K562 (cell line): ENCODE measurements around the gene MAGIX. TPM values are rescaled to one million over a fixed set of nuclear protein-coding genes. Genes with fewer than 3 reads are reported as not detected.

ENCODE experiments used
- ATAC-seq: fragments of 200-7000 bp; cut with Tn5 transposase; 3 replicates; pipeline ENCODE4 v1.9.1; 2020; ENCODE audit warnings: moderate library complexity
- BruUV-seq: library from RNA; stranded (reverse); fragments of 400-500 nt; replicated peaks from 2 replicates; lab custom pipeline; 2021; lab: Mats Ljungman, UMichigan
- CTCF ChIA-PET: fragments of 300-600 bp; formaldehyde crosslinking; extraction: SDS; loops from one replicate; lab custom pipeline; 2021; ENCODE audit warnings: low intra/inter-chr PET ratio; lab: Yijun Ruan, JAX
- POLR2A ChIA-PET: fragments of 300-600, 350-650 bp; sonication (Branson Sonifier 250); formaldehyde crosslinking; extraction: SDS; loops from one replicate; lab custom pipeline; 2021; ENCODE audit warnings: antibody characterized with exemption, inconsistent platforms; lab: Yijun Ruan, JAX
- DNase-seq, 4 experiments: peaks; one replicate each; pipeline versions ENCODE4 v3.0.0 to v3.0.0-alpha.2; 2011 to 2018; ENCODE audit warnings: low spot score in 3 of 4, mixed read lengths in 3 of 4; ENCODE audit errors: extremely low read depth in 1 of 4
- FAIRE-seq: peaks from 2 replicates; lab custom pipeline; 2011; peaks lifted over from hg19 to GRCh38; lab: Jason Lieb, UNC
- H2AFZ ChIP-seq: 2 replicates; pipeline ENCODE4 v1.6.0; 2011; ENCODE audit warnings: low read depth, low read length, control low read depth, inconsistent platforms
- H3K27ac ChIP-seq: fragments of 200-600 bp; 3 replicates; pipeline ENCODE4 v1.8.0; 2011; ENCODE audit warnings: low read depth, mild to moderate bottlenecking, control low read depth, inconsistent platforms, low read length, moderate library complexity, mixed read lengths; ENCODE audit errors: extremely low read depth
- H3K27me3 ChIP-seq, 2 experiments: fragments of 300-600 bp in 1 of 2; 2 replicates in 1 of 2; 3 replicates in 1 of 2; pipeline versions ENCODE4 v1.6.0 to v1.8.0; 2011; ENCODE audit warnings: inconsistent platforms in 2 of 2, low read length in 2 of 2, mild to moderate bottlenecking in 1 of 2, mixed read lengths in 1 of 2, moderate library complexity in 1 of 2; ENCODE audit not compliant: control insufficient read depth in 2 of 2, insufficient read depth in 2 of 2
- H3K36me3 ChIP-seq: fragments of 300-600 bp; 3 replicates; pipeline ENCODE4 v1.8.0; 2011; ENCODE audit warnings: mild to moderate bottlenecking, low read length, inconsistent platforms; ENCODE audit not compliant: control insufficient read depth, insufficient read depth
- H3K4me1 ChIP-seq, 2 experiments: fragments of 200-600 bp in 1 of 2; replicated peaks in 1 of 2; 2 replicates in 1 of 2; 3 replicates in 1 of 2; pipeline versions ENCODE4 v1.5.1 to v1.8.0; 2011; ENCODE audit warnings: inconsistent platforms in 2 of 2, low read length in 2 of 2, mild to moderate bottlenecking in 1 of 2, mixed read lengths in 1 of 2, moderate library complexity in 1 of 2; ENCODE audit not compliant: control insufficient read depth in 2 of 2, insufficient read depth in 2 of 2
- H3K4me2 ChIP-seq: 2 replicates; pipeline ENCODE4 v1.6.1; 2011; ENCODE audit warnings: low read length, control low read depth, inconsistent platforms, mixed read lengths; ENCODE audit not compliant: insufficient read depth
- H3K4me3 ChIP-seq: fragments of 200-600 bp; sonication (generic), shearing (Covaris generic); 2 replicates; pipeline ENCODE4 v1.5.1; 2016; ENCODE audit warnings: control low read depth, inconsistent platforms
- H3K79me2 ChIP-seq: fragments of 200-600 bp; 3 replicates; pipeline ENCODE4 v1.8.0; 2011; ENCODE audit warnings: low read length, inconsistent platforms; ENCODE audit not compliant: control insufficient read depth, insufficient read depth
- H3K9ac ChIP-seq, 2 experiments: 2 replicates each; pipeline versions ENCODE4 v1.6.0 to v1.6.1; 2011; ENCODE audit warnings: low read depth in 2 of 2, low read length in 2 of 2, control low read depth in 1 of 2, inconsistent platforms in 1 of 2, mild to moderate bottlenecking in 1 of 2, mixed read lengths in 1 of 2; ENCODE audit not compliant: insufficient read depth in 1 of 2
- H3K9me1 ChIP-seq: one replicate; pipeline ENCODE4 v1.6.0; 2011; ENCODE audit warnings: inconsistent platforms, mild to moderate bottlenecking, low read length, moderate library complexity; ENCODE audit not compliant: control insufficient read depth, insufficient read depth
- H3K9me3 ChIP-seq: replicated peaks from 2 replicates; pipeline ENCODE4 v1.5.1; 2011; ENCODE audit warnings: low read depth, low read length, inconsistent platforms; ENCODE audit not compliant: control insufficient read depth, insufficient read depth
- H4K20me1 ChIP-seq: replicated peaks from 2 replicates; pipeline ENCODE4 v1.6.1; 2011; ENCODE audit warnings: low read length, inconsistent platforms, mixed read lengths; ENCODE audit not compliant: control insufficient read depth, insufficient read depth
- AFF1 ChIP-seq, 2 experiments: fragments of 450-650 bp; IDR thresholded peaks; 2 replicates each; pipeline ENCODE4 v1.6.1; 2018; ENCODE audit warnings: mild to moderate bottlenecking in 2 of 2, low read depth in 1 of 2; ENCODE audit not compliant: partially characterized antibody in 2 of 2
- ETS1 ChIP-seq: conservative IDR thresholded peaks from 2 replicates; pipeline ENCODE4 v1.6.1; 2011; ENCODE audit warnings: low read depth, mild to moderate bottlenecking, low read length; ENCODE audit not compliant: control insufficient read depth
- PRPF4 ChIP-seq: fragments of 200-400 bp; formaldehyde crosslinking; IDR thresholded peaks from one replicate; pipeline ENCODE4 v1.6.1; 2017; ENCODE audit warnings: low read length, low read depth, mild to moderate bottlenecking; ENCODE audit not compliant: insufficient read depth, poor library complexity, severe bottlenecking
- WGBS: fragments of 100-300 bp; shearing (Covaris generic); methylation state at CpG from one replicate; pipeline ENCODE4 v1.1.6; 2016; ENCODE audit warnings: low coverage, mixed read lengths; ENCODE audit not compliant: insufficient coverage; ENCODE audit errors: missing lambda C conversion rate; 5-methylcytosine and 5-hydroxymethylcytosine counted together
- in situ Hi-C: fragments of 300-500 bp; cut with MboI; formaldehyde crosslinking; loops from 4 replicates; pipeline ENCODE4 v1.15.0; 2018; ENCODE audit warnings: inconsistent platforms, mixed read lengths
- intact Hi-C: fragments of 100-400 bp; cut with micrococcal nuclease; formaldehyde crosslinking; loops from 2 replicates; pipeline ENCODE4 v1.14.2; 2022
- polyA plus RNA-seq, 8 experiments: library from polyadenylated mRNA; depleted of rRNA in 4 of 8; stranded (reverse) in 5 of 8; unstranded in 3 of 8; fragments of >200 nt; fragmentation: Nextera tagmentation in 2 of 8; fragmentation: Illumina TruSeq in 1 of 8; extraction: Ambion mirVana in 2 of 8; extraction: Trizol in 1 of 8; gene quantifications; 2 replicates each; pipeline versions ENCODE4 v1.2.1 to v1.2.3, GENCODE V29; 2011 to 2014; ENCODE audit warnings: inconsistent platforms in 1 of 8, missing spikeins in 1 of 8
- total RNA-seq, 7 experiments: library from RNA; depleted of rRNA in 6 of 7; stranded (reverse); fragments of >200 nt in 6 of 7; fragmentation: Illumina TruSeq in 2 of 7; extraction: Trizol in 2 of 7; gene quantifications; 2 replicates each; pipeline versions ENCODE4 v1.2.1 to v1.2.3, GENCODE V29; 2011 to 2021; ENCODE audit warnings: low replicate concordance in 1 of 7

MAGIX gene
- total and polyA plus RNA-seq, 9 of the 15 experiments (the other 6 are each of a cell fraction or from before 2014, with no cell fraction given): 0.08 to 3.5 (median 0.47) TPM

GRCh38 chrX:49116076-49116475 lies 46.5 kb upstream of the MAGIX start (continued):
- no peak for TF ChIP-seq AFF1 (IDR thresholded peaks at IDR 0.05; ENCODE audit: low read depth in 1 of 2, partially characterized antibody in 2 of 2)
- TF ChIP-seq, all 486 proteins: peak for 0

GRCh38 chrX:49116716-49117115 lies 45.8 kb upstream of the MAGIX start:
- no peak overlapping the region for H3K27ac ChIP-seq
- TF ChIP-seq PRPF4 (no peak), ETS1 (no peak)
- H4K20me1 ChIP-seq: no peaks in the 10 kb centered on the region
- H3K36me3 ChIP-seq: peaks cover 81% of the 10 kb centered on the region
- no peaks in the 10 kb centered on the region for H3K27me3 ChIP-seq
- POLR2A ChIA-PET: interaction anchor here (1.4 kb wide), 1 partner anchor 18 kb away, joined by 4 read pairs; no protein-coding TSS in a partner anchor
- in situ Hi-C loops: no loop called here
- H3K9me3 ChIP-seq: no peaks in the 10 kb centered on the region
- CTCF ChIA-PET: no interaction called here
- no peaks in the 10 kb centered on the region for H3K9me1 ChIP-seq
- 92% methylated on average over 2 of the region's 5 CpGs for WGBS
- no peak overlapping the region for H3K4me3 ChIP-seq
- FAIRE-seq (no peak), ATAC-seq (no peak), DNase-seq (no peak)
- no TSS peak for BruUV-seq
- intact Hi-C loops: no loop called here
- peaks cover 0 to 3% of the 10 kb centered on the region in 2 experiments; a peak in 3 of 5 replicates for H3K4me1 ChIP-seq
- H3K79me2 ChIP-seq: no peaks in the 10 kb centered on the region
- no peak overlapping the region for H3K9ac ChIP-seq
- no peak overlapping the region for H3K4me2 ChIP-seq
- H2AFZ ChIP-seq: no peak overlapping the region
